SH-SY5Y (cell line): Measurements from ENCODE around the gene SHFL.

Experiments
- GATA2 ChIP-seq: IDR thresholded peaks from 2 replicates; pipeline ENCODE4 v1.6.1; 2011; ENCODE audit warnings: mild to moderate bottlenecking, low read depth, low read length
- GATA3 ChIP-seq: IDR thresholded peaks from 2 replicates; pipeline ENCODE4 v1.6.1; 2011; ENCODE audit warnings: low read depth, mild to moderate bottlenecking, low read length, moderate library complexity

Gene SHFL

GRCh38 chr19:10085641-10086590, at the start of gene SHFL:
Gene SHFL, plus strand, starts transcription at chr19:10086317. Its CDS starts 111 bp downstream, at chr19:10086428.
- TF ChIP-seq GATA2, result no peak
- no peak for TF ChIP-seq GATA3

- TF ChIP-seq GATA3, result no peak
- TF ChIP-seq GATA2, result no peak
These were observed 49.5 kb upstream of the SHFL start for GRCh38 chr19:10036601-10037071.

- TF ChIP-seq GATA3 (no peak), GATA2 (no peak)
These were observed 48.8 kb upstream of the SHFL start for GRCh38 chr19:10037367-10037766.

GRCh38 chr19:10037809-10038208, 48.3 kb upstream of the SHFL start:
- TF ChIP-seq GATA2 (no peak), GATA3 (no peak)

GRCh38 chr19:10043286-10043927, 42.7 kb upstream of the SHFL start:
- TF ChIP-seq GATA3 (no peak), GATA2 (no peak)

- no peak for TF ChIP-seq GATA2
These were observed 41.7 kb upstream of the SHFL start for GRCh38 chr19:10044390-10044789.

GRCh38 chr19:10045371-10045770, 40.7 kb upstream of the SHFL start:
- no peak for TF ChIP-seq GATA2
- TF ChIP-seq GATA3, result no peak

GRCh38 chr19:10049626-10050025, 36.5 kb upstream of the SHFL start:
- no peak for TF ChIP-seq GATA3

GRCh38 chr19:10052602-10053360, 33.3 kb upstream of the SHFL start:
- TF ChIP-seq GATA3, result no peak
- no peak for TF ChIP-seq GATA2

GRCh38 chr19:10061717-10062310, 24.3 kb upstream of the SHFL start:
- TF ChIP-seq GATA2 (no peak), GATA3 (no peak)

GRCh38 chr19:10068205-10068604, 17.9 kb upstream of the SHFL start:
- TF ChIP-seq GATA3, result no peak
- TF ChIP-seq GATA2, result no peak

GRCh38 chr19:10069046-10069445, 17.1 kb upstream of the SHFL start:
- TF ChIP-seq GATA2 (no peak), GATA3 (no peak)

- TF ChIP-seq GATA3 (no peak), GATA2 (no peak)
These were observed 15.2 kb upstream of the SHFL start for GRCh38 chr19:10070730-10071446.
